ENCODE measurements around the gene KRTAP10-4.

The KRTAP10-4 gene

DNA sequence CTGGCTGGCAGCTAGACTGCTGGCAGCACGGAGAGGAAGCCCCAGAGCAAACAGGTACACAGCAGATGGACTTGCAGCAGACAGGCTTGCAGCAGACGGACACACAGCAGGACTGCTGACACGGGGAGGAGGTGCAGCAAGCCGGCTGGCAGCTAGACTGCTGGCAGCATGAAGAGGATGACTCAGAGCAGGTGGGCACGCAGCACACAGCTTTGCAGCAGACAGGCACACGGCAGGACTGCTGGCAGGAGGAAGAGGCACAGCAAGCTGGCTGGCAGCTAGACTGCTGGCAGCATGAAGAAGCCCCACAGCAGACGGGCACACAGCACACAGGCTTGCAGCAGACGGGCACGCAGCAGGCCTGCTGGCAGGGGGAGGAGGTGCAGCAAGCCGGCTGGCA, 22.7 kb upstream of the KRTAP10-4 start:
- H3K4ac ChIP-seq (ENCODE audit: low read length), result no peak overlapping the region
- H2BK12ac ChIP-seq (ENCODE audit: low read length), result peak overlapping the region; percentile 16
- peaks cover 21 to 22% of the 10 kb centered on the region in 2 donors for H3K4me1 ChIP-seq (ENCODE audit: control insufficient read depth in 2 of 2, insufficient read depth in 1 of 2, low read depth in 1 of 2, low read length in 2 of 2)
- no peak overlapping the region for H3K4me2 ChIP-seq (ENCODE audit: insufficient read depth, low read length, poor library complexity, severe bottlenecking)
- H3K4me3 ChIP-seq (ENCODE audit: low read length in 2 of 2), result peak overlapping the region in 1 of 2 donors; percentile 37
- no peak overlapping the region for H2AFZ ChIP-seq (ENCODE audit: low read length)
- peak overlapping the region; percentile 81 for H2BK15ac ChIP-seq (ENCODE audit: low read length)
- H3K36me3 ChIP-seq (replicated peaks in 1 of 2; ENCODE audit: control insufficient read depth in 2 of 2, insufficient read depth in 2 of 2, low read length in 2 of 2), result no peaks in the 10 kb centered on the region
- H4K91ac ChIP-seq (ENCODE audit: low read depth, low read length, poor library complexity), result peak overlapping the region; percentile 31
- H2BK120ac ChIP-seq (ENCODE audit: low read depth, low read length), result no peak overlapping the region
- no peak overlapping the region for H3K9ac ChIP-seq (ENCODE audit: low read depth, low read length, poor library complexity)
- H4K8ac ChIP-seq (ENCODE audit: low read depth, low read length), result no peak overlapping the region
- H3K9me3 ChIP-seq (replicated peaks in 1 of 2; ENCODE audit: control insufficient read depth in 2 of 2, insufficient read depth in 1 of 2, low read depth in 1 of 2, low read length in 2 of 2), result peaks cover 0 to 3% of the 10 kb centered on the region in 2 donors
- H3K23ac ChIP-seq (ENCODE audit: low read depth, low read length, poor library complexity), result peak overlapping the region; percentile 1
- WGBS, 2 donors (ENCODE audit: extremely low coverage in 2 of 2, insufficient read length in 2 of 2, insufficient replicate concordance in 1 of 2), result no CpG with 5 or more reads among the region's 10 CpGs
- H3K27ac ChIP-seq (replicated peaks; ENCODE audit: low read length), result no peak overlapping the region
- peak overlapping the region; percentile 48 for H3K18ac ChIP-seq (ENCODE audit: low read length)
- H3K14ac ChIP-seq (ENCODE audit: low read length), result peak overlapping the region; percentile 49
- DNase-seq (ENCODE audit: low spot score), result no peak
- H2AK5ac ChIP-seq (ENCODE audit: low read depth, low read length), result peak overlapping the region; percentile 77
- H3K79me1 ChIP-seq (ENCODE audit: low read depth, low read length), result no peaks in the 10 kb centered on the region
- H2BK5ac ChIP-seq (ENCODE audit: low read length), result peak overlapping the region; percentile 16
- H3K27me3 ChIP-seq (ENCODE audit: control insufficient read depth in 3 of 3, insufficient read depth in 3 of 3, low read depth in 1 of 3, low read length in 3 of 3), result no peaks in the 10 kb centered on the region

DNA sequence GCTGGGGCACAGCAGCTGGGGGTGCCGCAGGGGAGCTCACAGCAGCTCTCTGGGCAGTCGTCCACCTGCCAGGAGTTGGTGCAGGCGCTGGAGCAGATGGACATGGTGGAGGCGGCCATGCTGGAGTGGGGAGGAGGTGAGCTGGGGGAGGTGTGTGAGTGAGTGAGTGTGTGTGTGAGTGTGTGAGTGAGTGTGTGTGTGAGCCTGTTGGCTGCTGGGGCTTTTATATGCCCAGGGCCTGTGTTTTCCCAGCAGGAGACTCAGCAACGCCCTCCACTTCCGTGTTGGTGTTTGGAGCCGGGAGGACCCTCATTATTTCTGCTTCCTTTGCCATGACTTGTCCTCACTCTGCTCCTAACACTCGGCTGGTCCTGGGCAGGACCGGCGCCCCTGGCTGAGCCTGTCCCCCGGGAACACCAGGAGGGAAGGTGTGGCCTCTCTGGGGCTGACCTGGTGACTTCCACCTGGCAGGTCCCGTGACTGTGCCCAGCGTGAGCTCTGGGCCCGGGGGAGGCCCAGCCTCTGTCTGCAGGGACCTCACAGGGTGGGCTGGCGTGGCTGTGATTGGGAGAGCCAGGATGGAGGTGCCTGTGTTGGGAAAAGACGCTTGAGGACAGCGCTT, 22.1 kb upstream of the KRTAP10-4 start, which contains the start of gene KRTAP10-2:
TSS of gene KRTAP10-2 (minus strand) at position 166 of the 622 bp plus-strand sequence. CDS start at position 119, 47 bp downstream.
- WGBS, 2 donors (ENCODE audit: extremely low coverage in 2 of 2, insufficient read length in 2 of 2, insufficient replicate concordance in 1 of 2), result no CpG with 5 or more reads among the region's 17 CpGs
- Histone ChIP-seq H2AK5ac (ENCODE audit: low read depth, low read length) (peak within 1 kb of the TSS; percentile 95), H3K4me2 (ENCODE audit: insufficient read depth, low read length, poor library complexity, severe bottlenecking) (no peak within 1 kb of the TSS), H2BK15ac (ENCODE audit: low read length) (peak within 1 kb of the TSS; percentile 81), H3K9ac (ENCODE audit: low read depth, low read length, poor library complexity) (peak within 1 kb of the TSS; percentile 24), H3K4me3 (ENCODE audit: low read length in 2 of 2) (peak within 1 kb of the TSS in 1 of 2 donors; percentile 37), H2BK5ac (ENCODE audit: low read length) (peak within 1 kb of the TSS; percentile 27), H3K79me1 (ENCODE audit: low read depth, low read length) (no peaks in the 10 kb centered on the region), H3K14ac (ENCODE audit: low read length) (peak within 1 kb of the TSS; percentile 78), H3K9me3 (replicated peaks in 1 of 2; ENCODE audit: control insufficient read depth in 2 of 2, insufficient read depth in 1 of 2, low read depth in 1 of 2, low read length in 2 of 2) (peaks cover 0 to 3% of the 10 kb centered on the region in 2 donors), H3K18ac (ENCODE audit: low read length) (peak within 1 kb of the TSS; percentile 92), H3K36me3 (replicated peaks in 1 of 2; ENCODE audit: control insufficient read depth in 2 of 2, insufficient read depth in 2 of 2, low read length in 2 of 2) (no peaks in the 10 kb centered on the region), H2BK12ac (ENCODE audit: low read length) (peak within 1 kb of the TSS; percentile 65), H3K23ac (ENCODE audit: low read depth, low read length, poor library complexity) (peak within 1 kb of the TSS; percentile 1), H2BK120ac (ENCODE audit: low read depth, low read length) (peak within 1 kb of the TSS; percentile 90), H3K27ac (replicated peaks; ENCODE audit: low read length) (no peak within 1 kb of the TSS), H3K27me3 (ENCODE audit: control insufficient read depth in 3 of 3, insufficient read depth in 3 of 3, low read depth in 1 of 3, low read length in 3 of 3) (no peaks in the 10 kb centered on the region), H3K4me1 (ENCODE audit: control insufficient read depth in 2 of 2, insufficient read depth in 1 of 2, low read depth in 1 of 2, low read length in 2 of 2) (peaks cover 21 to 22% of the 10 kb centered on the region in 2 donors), H3K4ac (ENCODE audit: low read length) (no peak within 1 kb of the TSS), H4K8ac (ENCODE audit: low read depth, low read length) (no peak within 1 kb of the TSS), H2AFZ (ENCODE audit: low read length) (peak within 1 kb of the TSS; percentile 69), H4K91ac (ENCODE audit: low read depth, low read length, poor library complexity) (peak within 1 kb of the TSS; percentile 89)
- DNase-seq (ENCODE audit: low spot score), result no peak

DNA sequence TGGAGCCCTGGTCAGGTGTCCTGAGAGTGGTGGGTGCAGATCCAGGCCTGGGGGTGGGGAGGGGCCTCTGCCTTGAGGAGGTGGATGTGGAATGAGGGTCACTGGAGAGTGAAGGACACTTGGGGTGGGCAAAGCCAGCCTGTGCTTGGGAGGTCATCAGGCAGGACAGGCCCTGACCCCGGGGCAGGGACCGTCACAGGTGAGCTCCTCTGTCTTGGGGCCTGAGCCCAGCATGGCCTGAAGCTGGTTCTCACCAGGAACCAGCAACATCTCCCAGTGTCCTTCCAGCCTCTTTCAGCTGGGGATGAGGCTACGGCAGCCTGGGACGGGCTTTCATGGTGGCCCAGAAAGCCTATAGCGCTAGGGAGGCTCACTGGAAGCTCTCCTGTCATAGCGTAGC, 21.4 kb upstream of the KRTAP10-4 start:
- Histone ChIP-seq H2BK15ac (ENCODE audit: low read length) (peak overlapping the region; percentile 5), H3K27ac (replicated peaks; ENCODE audit: low read length) (no peak overlapping the region), H3K27me3 (ENCODE audit: control insufficient read depth in 3 of 3, insufficient read depth in 3 of 3, low read depth in 1 of 3, low read length in 3 of 3) (no peaks in the 10 kb centered on the region), H3K4me2 (ENCODE audit: insufficient read depth, low read length, poor library complexity, severe bottlenecking) (no peak overlapping the region), H3K23ac (ENCODE audit: low read depth, low read length, poor library complexity) (no peak overlapping the region), H3K14ac (ENCODE audit: low read length) (peak overlapping the region; percentile 78), H3K9me3 (replicated peaks in 1 of 2; ENCODE audit: control insufficient read depth in 2 of 2, insufficient read depth in 1 of 2, low read depth in 1 of 2, low read length in 2 of 2) (peaks cover 0 to 3% of the 10 kb centered on the region in 2 donors), H2BK12ac (ENCODE audit: low read length) (peak overlapping the region; percentile 10), H3K4ac (ENCODE audit: low read length) (no peak overlapping the region), H3K4me3 (ENCODE audit: low read length in 2 of 2) (no peak overlapping the region), H3K79me1 (ENCODE audit: low read depth, low read length) (no peaks in the 10 kb centered on the region), H3K36me3 (replicated peaks in 1 of 2; ENCODE audit: control insufficient read depth in 2 of 2, insufficient read depth in 2 of 2, low read length in 2 of 2) (no peaks in the 10 kb centered on the region), H4K91ac (ENCODE audit: low read depth, low read length, poor library complexity) (peak overlapping the region; percentile 89), H2BK5ac (ENCODE audit: low read length) (peak overlapping the region; percentile 27), H2AFZ (ENCODE audit: low read length) (peak overlapping the region; percentile 69), H4K8ac (ENCODE audit: low read depth, low read length) (no peak overlapping the region), H3K9ac (ENCODE audit: low read depth, low read length, poor library complexity) (no peak overlapping the region), H3K18ac (ENCODE audit: low read length) (peak overlapping the region; percentile 92), H2AK5ac (ENCODE audit: low read depth, low read length) (peak overlapping the region; percentile 95), H3K4me1 (ENCODE audit: control insufficient read depth in 2 of 2, insufficient read depth in 1 of 2, low read depth in 1 of 2, low read length in 2 of 2) (peaks cover 21 to 22% of the 10 kb centered on the region in 2 donors), H2BK120ac (ENCODE audit: low read depth, low read length) (peak overlapping the region; percentile 9)
- DNase-seq (ENCODE audit: low spot score), result no peak
- WGBS, 2 donors (ENCODE audit: extremely low coverage in 2 of 2, insufficient read length in 2 of 2, insufficient replicate concordance in 1 of 2), result no CpG with 5 or more reads among the region's 6 CpGs

DNA sequence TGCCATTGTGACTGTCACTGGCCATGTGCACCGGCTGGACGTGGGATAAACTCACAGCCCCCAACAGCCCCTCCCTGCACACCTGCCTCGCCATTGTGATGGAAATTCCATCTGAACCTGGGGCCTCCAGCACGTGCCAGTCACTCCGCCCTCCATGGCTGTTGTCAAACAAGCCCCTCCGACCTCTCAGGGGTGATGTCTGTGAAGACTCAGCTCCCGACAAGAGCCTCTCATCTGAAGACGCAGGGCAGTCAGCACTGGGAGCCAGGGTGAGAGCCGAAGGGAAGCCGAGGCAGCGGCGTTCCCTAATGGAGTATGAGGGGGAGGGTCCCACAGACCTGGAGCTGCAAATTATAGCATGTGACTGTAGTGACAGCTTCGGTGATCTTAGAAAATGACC, 20.8 kb upstream of the KRTAP10-4 start:
- no peak overlapping the region for H3K4me2 ChIP-seq (ENCODE audit: insufficient read depth, low read length, poor library complexity, severe bottlenecking)
- no peaks in the 10 kb centered on the region for H3K27me3 ChIP-seq (ENCODE audit: control insufficient read depth in 3 of 3, insufficient read depth in 3 of 3, low read depth in 1 of 3, low read length in 3 of 3)
- H2AK5ac ChIP-seq (ENCODE audit: low read depth, low read length), result peak overlapping the region; percentile 95
- no peak overlapping the region for H3K4me3 ChIP-seq (ENCODE audit: low read length in 2 of 2)
- no peak for DNase-seq (ENCODE audit: low spot score)
- no peak overlapping the region for H3K9ac ChIP-seq (ENCODE audit: low read depth, low read length, poor library complexity)
- no CpG with 5 or more reads among the region's 13 CpGs for WGBS, 2 donors (ENCODE audit: extremely low coverage in 2 of 2, insufficient read length in 2 of 2, insufficient replicate concordance in 1 of 2)
- no peaks in the 10 kb centered on the region for H3K79me1 ChIP-seq (ENCODE audit: low read depth, low read length)
- no peak overlapping the region for H3K4ac ChIP-seq (ENCODE audit: low read length)
- H3K14ac ChIP-seq (ENCODE audit: low read length), result no peak overlapping the region
- no peak overlapping the region for H2BK120ac ChIP-seq (ENCODE audit: low read depth, low read length)
- no peak overlapping the region for H3K18ac ChIP-seq (ENCODE audit: low read length)
- H3K23ac ChIP-seq (ENCODE audit: low read depth, low read length, poor library complexity), result no peak overlapping the region
- H4K91ac ChIP-seq (ENCODE audit: low read depth, low read length, poor library complexity), result no peak overlapping the region
- no peak overlapping the region for H3K27ac ChIP-seq (replicated peaks; ENCODE audit: low read length)
- H2AFZ ChIP-seq (ENCODE audit: low read length), result no peak overlapping the region
- H2BK5ac ChIP-seq (ENCODE audit: low read length), result peak overlapping the region; percentile 27
- peaks cover 23 to 25% of the 10 kb centered on the region in 2 donors for H3K4me1 ChIP-seq (ENCODE audit: control insufficient read depth in 2 of 2, insufficient read depth in 1 of 2, low read depth in 1 of 2, low read length in 2 of 2)
- no peaks in the 10 kb centered on the region for H3K9me3 ChIP-seq (replicated peaks in 1 of 2; ENCODE audit: control insufficient read depth in 2 of 2, insufficient read depth in 1 of 2, low read depth in 1 of 2, low read length in 2 of 2)
- peak overlapping the region; percentile 5 for H2BK15ac ChIP-seq (ENCODE audit: low read length)
- no peaks in the 10 kb centered on the region for H3K36me3 ChIP-seq (replicated peaks in 1 of 2; ENCODE audit: control insufficient read depth in 2 of 2, insufficient read depth in 2 of 2, low read length in 2 of 2)
- no peak overlapping the region for H4K8ac ChIP-seq (ENCODE audit: low read depth, low read length)
- peak overlapping the region; percentile 51 for H2BK12ac ChIP-seq (ENCODE audit: low read length)

Measured in neuronal stem cell (in vitro differentiated cells).